ENCODE results near the gene PLRG1. TPM values are rescaled to one million over a fixed set of nuclear protein-coding genes. Genes with fewer than 3 reads are reported as not detected.

Gene PLRG1
- total and polyA plus RNA-seq, 2 of the 8 experiments (the other 6 are each of a cell fraction or from before 2014, with no cell fraction given) = 63.5 to 108 TPM

DNA sequence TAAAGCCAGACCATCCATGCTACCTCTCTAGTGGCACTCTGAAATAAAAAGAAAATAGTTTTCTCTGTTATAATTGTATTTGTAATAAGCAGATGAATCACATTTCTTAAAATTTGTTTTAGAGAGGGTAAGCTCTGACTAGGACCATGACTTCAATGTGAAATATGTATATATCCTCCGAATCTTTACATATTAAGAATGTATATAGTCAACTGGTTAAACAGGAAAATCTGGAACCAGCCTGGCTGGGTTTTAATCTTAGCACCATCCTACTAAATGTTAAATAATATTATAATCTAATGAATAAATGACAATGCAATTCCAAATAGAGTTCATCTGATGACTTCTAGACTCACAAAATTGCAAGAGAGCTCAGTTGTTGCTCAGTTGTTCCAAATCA is 14.1 kb upstream of the PLRG1 start (continued):
- TF ChIP-seq, protein P1, sequence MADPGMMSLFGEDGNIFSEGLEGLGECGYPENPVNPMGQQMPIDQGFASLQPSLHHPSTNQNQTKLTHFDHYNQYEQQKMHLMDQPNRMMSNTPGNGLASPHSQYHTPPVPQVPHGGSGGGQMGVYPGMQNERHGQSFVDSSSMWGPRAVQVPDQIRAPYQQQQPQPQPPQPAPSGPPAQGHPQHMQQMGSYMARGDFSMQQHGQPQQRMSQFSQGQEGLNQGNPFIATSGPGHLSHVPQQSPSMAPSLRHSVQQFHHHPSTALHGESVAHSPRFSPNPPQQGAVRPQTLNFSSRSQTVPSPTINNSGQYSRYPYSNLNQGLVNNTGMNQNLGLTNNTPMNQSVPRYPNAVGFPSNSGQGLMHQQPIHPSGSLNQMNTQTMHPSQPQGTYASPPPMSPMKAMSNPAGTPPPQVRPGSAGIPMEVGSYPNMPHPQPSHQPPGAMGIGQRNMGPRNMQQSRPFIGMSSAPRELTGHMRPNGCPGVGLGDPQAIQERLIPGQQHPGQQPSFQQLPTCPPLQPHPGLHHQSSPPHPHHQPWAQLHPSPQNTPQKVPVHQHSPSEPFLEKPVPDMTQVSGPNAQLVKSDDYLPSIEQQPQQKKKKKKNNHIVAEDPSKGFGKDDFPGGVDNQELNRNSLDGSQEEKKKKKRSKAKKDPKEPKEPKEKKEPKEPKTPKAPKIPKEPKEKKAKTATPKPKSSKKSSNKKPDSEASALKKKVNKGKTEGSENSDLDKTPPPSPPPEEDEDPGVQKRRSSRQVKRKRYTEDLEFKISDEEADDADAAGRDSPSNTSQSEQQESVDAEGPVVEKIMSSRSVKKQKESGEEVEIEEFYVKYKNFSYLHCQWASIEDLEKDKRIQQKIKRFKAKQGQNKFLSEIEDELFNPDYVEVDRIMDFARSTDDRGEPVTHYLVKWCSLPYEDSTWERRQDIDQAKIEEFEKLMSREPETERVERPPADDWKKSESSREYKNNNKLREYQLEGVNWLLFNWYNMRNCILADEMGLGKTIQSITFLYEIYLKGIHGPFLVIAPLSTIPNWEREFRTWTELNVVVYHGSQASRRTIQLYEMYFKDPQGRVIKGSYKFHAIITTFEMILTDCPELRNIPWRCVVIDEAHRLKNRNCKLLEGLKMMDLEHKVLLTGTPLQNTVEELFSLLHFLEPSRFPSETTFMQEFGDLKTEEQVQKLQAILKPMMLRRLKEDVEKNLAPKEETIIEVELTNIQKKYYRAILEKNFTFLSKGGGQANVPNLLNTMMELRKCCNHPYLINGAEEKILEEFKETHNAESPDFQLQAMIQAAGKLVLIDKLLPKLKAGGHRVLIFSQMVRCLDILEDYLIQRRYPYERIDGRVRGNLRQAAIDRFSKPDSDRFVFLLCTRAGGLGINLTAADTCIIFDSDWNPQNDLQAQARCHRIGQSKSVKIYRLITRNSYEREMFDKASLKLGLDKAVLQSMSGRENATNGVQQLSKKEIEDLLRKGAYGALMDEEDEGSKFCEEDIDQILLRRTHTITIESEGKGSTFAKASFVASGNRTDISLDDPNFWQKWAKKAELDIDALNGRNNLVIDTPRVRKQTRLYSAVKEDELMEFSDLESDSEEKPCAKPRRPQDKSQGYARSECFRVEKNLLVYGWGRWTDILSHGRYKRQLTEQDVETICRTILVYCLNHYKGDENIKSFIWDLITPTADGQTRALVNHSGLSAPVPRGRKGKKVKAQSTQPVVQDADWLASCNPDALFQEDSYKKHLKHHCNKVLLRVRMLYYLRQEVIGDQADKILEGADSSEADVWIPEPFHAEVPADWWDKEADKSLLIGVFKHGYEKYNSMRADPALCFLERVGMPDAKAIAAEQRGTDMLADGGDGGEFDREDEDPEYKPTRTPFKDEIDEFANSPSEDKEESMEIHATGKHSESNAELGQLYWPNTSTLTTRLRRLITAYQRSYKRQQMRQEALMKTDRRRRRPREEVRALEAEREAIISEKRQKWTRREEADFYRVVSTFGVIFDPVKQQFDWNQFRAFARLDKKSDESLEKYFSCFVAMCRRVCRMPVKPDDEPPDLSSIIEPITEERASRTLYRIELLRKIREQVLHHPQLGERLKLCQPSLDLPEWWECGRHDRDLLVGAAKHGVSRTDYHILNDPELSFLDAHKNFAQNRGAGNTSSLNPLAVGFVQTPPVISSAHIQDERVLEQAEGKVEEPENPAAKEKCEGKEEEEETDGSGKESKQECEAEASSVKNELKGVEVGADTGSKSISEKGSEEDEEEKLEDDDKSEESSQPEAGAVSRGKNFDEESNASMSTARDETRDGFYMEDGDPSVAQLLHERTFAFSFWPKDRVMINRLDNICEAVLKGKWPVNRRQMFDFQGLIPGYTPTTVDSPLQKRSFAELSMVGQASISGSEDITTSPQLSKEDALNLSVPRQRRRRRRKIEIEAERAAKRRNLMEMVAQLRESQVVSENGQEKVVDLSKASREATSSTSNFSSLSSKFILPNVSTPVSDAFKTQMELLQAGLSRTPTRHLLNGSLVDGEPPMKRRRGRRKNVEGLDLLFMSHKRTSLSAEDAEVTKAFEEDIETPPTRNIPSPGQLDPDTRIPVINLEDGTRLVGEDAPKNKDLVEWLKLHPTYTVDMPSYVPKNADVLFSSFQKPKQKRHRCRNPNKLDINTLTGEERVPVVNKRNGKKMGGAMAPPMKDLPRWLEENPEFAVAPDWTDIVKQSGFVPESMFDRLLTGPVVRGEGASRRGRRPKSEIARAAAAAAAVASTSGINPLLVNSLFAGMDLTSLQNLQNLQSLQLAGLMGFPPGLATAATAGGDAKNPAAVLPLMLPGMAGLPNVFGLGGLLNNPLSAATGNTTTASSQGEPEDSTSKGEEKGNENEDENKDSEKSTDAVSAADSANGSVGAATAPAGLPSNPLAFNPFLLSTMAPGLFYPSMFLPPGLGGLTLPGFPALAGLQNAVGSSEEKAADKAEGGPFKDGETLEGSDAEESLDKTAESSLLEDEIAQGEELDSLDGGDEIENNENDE (IDR thresholded peaks at IDR 0.05; ENCODE audit: insufficient replicate concordance, low read length) = no peak
- no peak for TF ChIP-seq BCL11A (IDR thresholded peaks at IDR 0.05; ENCODE audit: low read depth in 2 of 2, low read length in 2 of 2)

Measured in H1 (cell line).